RWPE1 (cell line): ENCODE data around the gene PPM1B.
"Not testable (repeated sequence)": the region's sequence is repeated elsewhere in the genome, so short reads cannot be mapped to it uniquely, and the experiment has no call there.

Experiments used
- CTCF ChIA-PET: fragments of 350-600 bp; sonication (Branson Sonifier 250); formaldehyde crosslinking; extraction: SDS; loops from one replicate; lab custom pipeline; 2021; lab: Yijun Ruan, JAX
- POLR2A ChIA-PET: fragments of 400-600 bp; formaldehyde crosslinking; extraction: SDS; loops from one replicate; lab custom pipeline; 2020; ENCODE audit warnings: antibody characterized with exemption; ENCODE audit not compliant: low non-redundant PET; lab: Yijun Ruan, JAX
- DNase-seq: peaks from one replicate; pipeline ENCODE4 v3.0.0; 2012; ENCODE audit warnings: low spot score
- H3K27ac ChIP-seq: fragments of 450-650 bp; 2 replicates; pipeline ENCODE4 v1.5.1; 2017
- TF ChIP-seq, protein P1 (sequence below): fragments of 450-650 bp; conservative IDR thresholded peaks from 2 replicates; pipeline ENCODE4 v1.5.1; 2017; ENCODE audit warnings: low read depth, mild to moderate bottlenecking

The PPM1B gene

GRCh38 chr2:44245083-44245861, 76.6 kb downstream of the PPM1B start:
- TF ChIP-seq, protein P1, sequence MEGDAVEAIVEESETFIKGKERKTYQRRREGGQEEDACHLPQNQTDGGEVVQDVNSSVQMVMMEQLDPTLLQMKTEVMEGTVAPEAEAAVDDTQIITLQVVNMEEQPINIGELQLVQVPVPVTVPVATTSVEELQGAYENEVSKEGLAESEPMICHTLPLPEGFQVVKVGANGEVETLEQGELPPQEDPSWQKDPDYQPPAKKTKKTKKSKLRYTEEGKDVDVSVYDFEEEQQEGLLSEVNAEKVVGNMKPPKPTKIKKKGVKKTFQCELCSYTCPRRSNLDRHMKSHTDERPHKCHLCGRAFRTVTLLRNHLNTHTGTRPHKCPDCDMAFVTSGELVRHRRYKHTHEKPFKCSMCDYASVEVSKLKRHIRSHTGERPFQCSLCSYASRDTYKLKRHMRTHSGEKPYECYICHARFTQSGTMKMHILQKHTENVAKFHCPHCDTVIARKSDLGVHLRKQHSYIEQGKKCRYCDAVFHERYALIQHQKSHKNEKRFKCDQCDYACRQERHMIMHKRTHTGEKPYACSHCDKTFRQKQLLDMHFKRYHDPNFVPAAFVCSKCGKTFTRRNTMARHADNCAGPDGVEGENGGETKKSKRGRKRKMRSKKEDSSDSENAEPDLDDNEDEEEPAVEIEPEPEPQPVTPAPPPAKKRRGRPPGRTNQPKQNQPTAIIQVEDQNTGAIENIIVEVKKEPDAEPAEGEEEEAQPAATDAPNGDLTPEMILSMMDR = no peak
- DNase-seq = no peak
- ChIA-PET POLR2A (no interaction called here), CTCF (interaction anchor here (0.6 kb wide), 1 partner anchor 701 kb away, joined by 3 read pairs; no protein-coding TSS in a partner anchor)
- H3K27ac ChIP-seq = no peak overlapping the region

DNA sequence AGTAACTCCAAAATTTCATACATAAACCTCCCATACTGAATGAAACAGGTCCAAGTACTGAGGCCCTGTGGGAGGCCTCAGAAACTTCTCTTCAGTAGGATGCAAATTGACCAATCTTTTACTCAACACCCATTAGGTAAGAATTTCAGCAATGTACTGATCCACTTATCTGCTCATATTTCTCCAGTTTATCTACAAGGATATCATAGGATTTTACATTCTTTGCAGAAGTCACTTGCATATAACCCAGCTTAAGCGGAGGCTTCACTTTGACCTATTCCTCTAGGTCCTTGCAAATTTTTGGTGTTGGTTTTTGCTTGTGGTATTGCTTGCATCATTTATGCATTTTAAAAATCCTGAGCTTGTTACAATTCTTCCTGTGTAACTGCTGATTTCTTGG, 77.8 kb downstream of the PPM1B start:
- TF ChIP-seq, protein P1 = no peak
- ChIA-PET CTCF (interaction anchor here (0.5 kb wide), 1 partner anchor 26 kb away, joined by 5 read pairs; no protein-coding TSS in a partner anchor), POLR2A (no interaction called here)
- DNase-seq = no peak
- no peak overlapping the region for H3K27ac ChIP-seq

DNA sequence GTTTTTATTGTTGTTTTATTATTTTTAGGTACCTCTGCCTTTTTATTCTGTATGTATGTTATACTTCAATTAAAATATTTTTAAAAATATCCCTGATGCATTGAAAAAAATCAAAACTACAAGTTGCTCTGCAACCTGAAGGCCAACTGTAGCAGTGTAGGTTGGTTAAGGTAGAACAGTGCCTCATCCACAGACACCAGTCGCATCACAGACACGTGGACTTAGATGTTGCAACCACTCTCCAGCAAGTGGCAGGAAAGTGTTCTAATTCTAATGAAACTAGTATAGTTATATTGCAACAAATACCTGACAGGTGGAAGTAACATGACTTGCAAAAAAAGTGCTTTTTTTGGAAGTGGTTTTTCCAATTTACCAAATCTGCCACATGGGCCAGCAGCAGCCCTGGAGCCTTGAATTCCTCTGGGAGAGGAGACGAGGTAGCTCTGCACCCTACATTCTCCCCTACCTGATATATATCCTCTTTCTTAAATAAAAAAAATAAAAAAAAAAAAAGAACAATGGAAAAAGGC, 78.2 kb downstream of the PPM1B start:
- CTCF ChIA-PET = interaction anchor here (0.5 kb wide), 1 partner anchor 27 kb away, joined by 5 read pairs; no protein-coding TSS in a partner anchor
- POLR2A ChIA-PET = no interaction called here

DNA sequence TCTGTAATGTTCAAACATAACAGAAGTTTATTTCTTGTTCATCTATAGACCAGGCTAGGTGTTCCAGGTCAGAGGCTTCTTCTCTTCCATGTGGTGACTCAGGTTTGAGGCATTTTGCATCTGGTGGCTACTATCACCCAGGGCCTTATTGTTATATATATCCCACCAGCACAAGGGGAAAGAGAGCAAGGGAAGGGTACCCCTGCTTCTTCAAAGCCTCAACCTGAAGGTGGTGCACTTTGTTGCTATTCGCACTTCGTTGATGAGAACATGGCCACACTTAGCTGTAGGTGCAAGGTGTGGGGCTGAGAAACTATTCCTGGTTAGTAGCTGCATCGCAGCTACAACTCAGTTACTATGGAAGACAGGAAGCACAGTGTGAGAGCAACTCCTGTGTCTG, 79.2 kb downstream of the PPM1B start:
- no peak for DNase-seq
- POLR2A ChIA-PET = no interaction called here
- TF ChIP-seq, protein P1 = no peak
- CTCF ChIA-PET = no interaction called here
- no peak overlapping the region for H3K27ac ChIP-seq

More for the DNA sequence above, 78.2 kb downstream of the PPM1B start:
- TF ChIP-seq, protein P1 = no peak
- no peak for DNase-seq
- no peak overlapping the region for H3K27ac ChIP-seq

- POLR2A ChIA-PET, H3K27ac ChIP-seq, DNase-seq, CTCF ChIA-PET: not testable (repeated sequence)
These were observed 80.6 kb downstream of the PPM1B start for GRCh38 chr2:44249269-44249668.

GRCh38 chr2:44250376-44250775, 81.7 kb downstream of the PPM1B start:
- DNase-seq = no peak
- TF ChIP-seq, protein P1 = no peak
- ChIA-PET POLR2A (no interaction called here), CTCF (no interaction called here)
- H3K27ac ChIP-seq = no peak overlapping the region

DNA sequence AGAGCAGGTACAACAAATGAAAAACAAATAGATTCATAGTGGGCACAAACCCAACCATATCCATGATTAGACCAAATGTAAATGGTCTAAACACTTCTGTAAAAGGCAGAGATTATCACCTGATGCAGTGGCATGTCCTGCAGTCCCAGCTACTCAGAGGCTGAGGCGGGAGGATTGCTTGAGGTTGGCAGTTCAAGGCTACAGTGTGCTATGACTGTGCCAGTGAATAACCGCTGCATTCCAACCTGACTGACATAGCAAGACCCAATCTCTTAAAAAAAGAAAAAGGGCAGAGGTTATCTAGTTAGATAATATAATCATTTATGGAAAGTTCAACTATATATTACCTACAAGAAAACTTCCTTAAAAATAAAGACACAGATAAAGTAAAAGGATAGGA, 85.3 kb downstream of the PPM1B start:
- no peak for DNase-seq
- TF ChIP-seq, protein P1 = no peak
- CTCF ChIA-PET = interaction anchor here (0.9 to 1.0 kb wide), 2 partner anchors 10 to 89 kb away, joined by 4 read pairs; no protein-coding TSS in a partner anchor
- no peak overlapping the region for H3K27ac ChIP-seq
- POLR2A ChIA-PET = no interaction called here

GRCh38 chr2:44255704-44256103, 87.0 kb downstream of the PPM1B start:
- DNase-seq, H3K27ac ChIP-seq, CTCF ChIA-PET, POLR2A ChIA-PET: not testable (repeated sequence)

DNA sequence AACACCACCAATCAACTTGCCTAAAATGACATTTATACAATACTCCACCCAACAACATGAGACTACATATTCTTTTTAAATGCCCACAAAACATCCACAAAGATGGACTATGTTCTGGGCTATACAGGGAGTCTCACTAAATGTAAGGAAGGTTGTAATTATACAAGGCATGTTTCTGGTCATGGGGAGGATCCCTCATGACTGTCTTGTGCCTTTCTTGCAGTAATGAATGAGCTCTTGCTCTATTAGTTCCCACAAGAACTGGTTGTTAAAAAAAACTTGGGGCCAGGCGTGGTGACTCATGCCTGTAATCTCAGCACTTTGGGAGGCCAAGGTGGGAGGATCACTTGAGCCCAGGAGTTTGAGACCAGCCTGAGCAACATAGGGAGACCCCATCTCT, 89.1 kb downstream of the PPM1B start:
- POLR2A ChIA-PET, H3K27ac ChIP-seq, CTCF ChIA-PET, DNase-seq: not testable (repeated sequence)
